Osteoblast (primary cell): ENCODE data around the gene DNLZ. TPM values are rescaled to one million over a fixed set of nuclear protein-coding genes. Genes with fewer than 3 reads are reported as not detected.

Source experiments
- DNase-seq: peaks from one replicate; pipeline ENCODE4 v3.0.0; 2011; ENCODE audit warnings: low spot score, mixed read lengths; ENCODE audit not compliant: insufficient read length; ENCODE audit errors: missing footprints
- H2AFZ ChIP-seq: 2 replicates; pipeline ENCODE4 v1.6.0; 2011; ENCODE audit warnings: mild to moderate bottlenecking, low read length
- H3K27ac ChIP-seq: 2 replicates; pipeline ENCODE4 v1.5.1; 2011; ENCODE audit warnings: mild to moderate bottlenecking, low read depth, low read length, moderate library complexity
- H3K27me3 ChIP-seq: 2 replicates; pipeline ENCODE4 v1.6.0; 2012; ENCODE audit warnings: mild to moderate bottlenecking, control low read depth, inconsistent platforms, low read length, moderate library complexity; ENCODE audit not compliant: insufficient read depth
- H3K36me3 ChIP-seq: 2 replicates; pipeline ENCODE4 v1.5.1; 2011; ENCODE audit warnings: mild to moderate bottlenecking, low read length, control low read depth, moderate library complexity; ENCODE audit not compliant: insufficient read depth
- H3K4me1 ChIP-seq: 2 replicates; pipeline ENCODE4 v1.5.1; 2011; ENCODE audit warnings: mild to moderate bottlenecking, low read length, control low read depth, moderate library complexity; ENCODE audit not compliant: insufficient read depth
- H3K4me2 ChIP-seq: 2 replicates; pipeline ENCODE4 v1.6.0; 2011; ENCODE audit warnings: mild to moderate bottlenecking, low read length; ENCODE audit not compliant: insufficient read depth
- H3K4me3 ChIP-seq: fragments of 200-600 bp; sonication (generic); 3 replicates; pipeline ENCODE4 v1.5.1; 2012; ENCODE audit warnings: mild to moderate bottlenecking, low read length, inconsistent platforms; ENCODE audit not compliant: insufficient read depth
- H3K79me2 ChIP-seq: 2 replicates; pipeline ENCODE4 v1.6.0; 2012; ENCODE audit warnings: mild to moderate bottlenecking, low read length, control low read depth, inconsistent platforms; ENCODE audit not compliant: insufficient read depth
- H3K9me3 ChIP-seq: 2 replicates; pipeline ENCODE4 v1.5.1; 2011; ENCODE audit warnings: low read depth, low read length, control low read depth
- H4K20me1 ChIP-seq: 2 replicates; pipeline ENCODE4 v1.6.0; 2012; ENCODE audit warnings: mild to moderate bottlenecking, low read length, control low read depth; ENCODE audit not compliant: insufficient read depth
- total RNA-seq: library from RNA; depleted of rRNA; stranded (reverse); fragments of >200 nt; gene quantifications from 2 replicates; pipeline ENCODE4 v1.2.3, GENCODE V29; 2012
- TF ChIP-seq, protein P1 (sequence below): IDR thresholded peaks from 2 replicates; pipeline ENCODE4 v1.5.1; 2011; ENCODE audit warnings: mild to moderate bottlenecking, low read depth, low read length, moderate library complexity; ENCODE audit errors: extremely low read depth

Gene DNLZ
- total RNA-seq, 1 donor, result 4.3 TPM

DNA sequence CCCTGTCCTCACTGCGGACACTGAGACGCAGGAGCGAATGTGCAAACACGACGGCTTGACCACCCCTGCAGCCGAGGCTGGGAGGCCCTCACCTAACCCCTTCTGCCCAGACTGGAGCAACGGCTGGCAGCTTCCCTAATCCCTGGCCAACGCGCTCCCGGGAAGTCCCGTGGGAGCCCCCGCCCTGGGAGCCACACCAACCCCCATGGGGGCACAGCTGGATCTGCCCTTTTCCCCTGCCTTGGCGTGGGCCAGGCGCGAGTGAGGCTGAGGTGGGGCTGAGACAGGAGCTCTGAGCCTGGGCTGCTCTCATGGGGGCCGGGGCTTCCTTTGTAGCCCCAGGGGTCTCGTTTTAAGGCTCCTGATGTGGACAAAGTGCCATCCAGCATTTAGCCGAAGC, 4.6 kb upstream of the DNLZ start:
- Histone ChIP-seq H4K20me1 (peaks cover 10% of the 10 kb centered on the region), H3K4me3 (no peak overlapping the region), H3K27ac (no peak overlapping the region), H3K27me3 (no peaks in the 10 kb centered on the region), H3K79me2 (peaks cover 12% of the 10 kb centered on the region), H3K4me1 (peaks cover 17% of the 10 kb centered on the region), H3K36me3 (no peaks in the 10 kb centered on the region), H3K9me3 (no peaks in the 10 kb centered on the region), H2AFZ (no peak overlapping the region), H3K4me2 (no peak overlapping the region)
- no peak for DNase-seq
- TF ChIP-seq, protein P1, sequence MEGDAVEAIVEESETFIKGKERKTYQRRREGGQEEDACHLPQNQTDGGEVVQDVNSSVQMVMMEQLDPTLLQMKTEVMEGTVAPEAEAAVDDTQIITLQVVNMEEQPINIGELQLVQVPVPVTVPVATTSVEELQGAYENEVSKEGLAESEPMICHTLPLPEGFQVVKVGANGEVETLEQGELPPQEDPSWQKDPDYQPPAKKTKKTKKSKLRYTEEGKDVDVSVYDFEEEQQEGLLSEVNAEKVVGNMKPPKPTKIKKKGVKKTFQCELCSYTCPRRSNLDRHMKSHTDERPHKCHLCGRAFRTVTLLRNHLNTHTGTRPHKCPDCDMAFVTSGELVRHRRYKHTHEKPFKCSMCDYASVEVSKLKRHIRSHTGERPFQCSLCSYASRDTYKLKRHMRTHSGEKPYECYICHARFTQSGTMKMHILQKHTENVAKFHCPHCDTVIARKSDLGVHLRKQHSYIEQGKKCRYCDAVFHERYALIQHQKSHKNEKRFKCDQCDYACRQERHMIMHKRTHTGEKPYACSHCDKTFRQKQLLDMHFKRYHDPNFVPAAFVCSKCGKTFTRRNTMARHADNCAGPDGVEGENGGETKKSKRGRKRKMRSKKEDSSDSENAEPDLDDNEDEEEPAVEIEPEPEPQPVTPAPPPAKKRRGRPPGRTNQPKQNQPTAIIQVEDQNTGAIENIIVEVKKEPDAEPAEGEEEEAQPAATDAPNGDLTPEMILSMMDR, result no peak

DNA sequence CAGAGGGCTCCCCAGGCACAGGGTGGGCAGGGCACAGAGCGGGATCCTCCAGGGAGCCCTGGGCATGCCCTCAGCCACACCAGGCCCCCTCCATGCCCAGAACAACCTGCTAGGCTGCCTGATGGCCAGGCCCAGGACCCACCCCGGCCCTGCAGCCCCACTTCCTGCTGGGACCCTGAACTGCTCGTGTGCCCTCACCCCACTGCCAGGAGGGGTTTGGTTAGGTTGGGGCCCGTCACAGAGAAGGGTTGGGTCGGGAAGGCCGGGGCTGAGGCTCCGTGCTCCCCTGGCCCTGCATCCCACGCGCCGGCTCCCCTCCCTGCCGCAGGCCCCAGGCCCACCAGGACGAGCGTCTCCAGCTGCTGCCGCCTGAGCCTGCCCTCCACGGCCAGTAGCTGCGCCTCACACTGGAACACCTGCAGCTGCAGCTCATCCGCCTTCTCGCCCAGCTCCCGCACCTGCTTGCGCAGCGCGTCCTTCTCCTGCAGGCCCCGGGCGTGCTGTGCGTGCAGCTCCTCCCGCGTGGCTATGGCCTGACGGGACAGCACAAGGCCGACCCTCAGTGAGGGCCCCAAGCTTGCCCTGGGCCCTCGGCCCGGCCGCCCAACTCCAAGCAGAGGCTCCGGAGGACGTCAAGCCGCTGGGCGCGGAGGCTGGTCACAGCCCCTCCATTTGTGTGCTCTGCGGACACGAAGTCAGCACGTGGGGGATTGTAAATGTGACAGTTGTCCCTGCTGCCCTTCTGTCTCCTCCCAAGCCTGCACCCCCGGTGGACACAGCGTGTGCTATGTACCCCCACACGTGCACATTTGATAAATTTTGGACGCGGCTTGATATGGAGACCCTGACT, 4.0 kb upstream of the DNLZ start:
- Histone ChIP-seq H3K9me3 (no peaks in the 10 kb centered on the region), H3K27me3 (no peaks in the 10 kb centered on the region), H3K4me3 (no peak overlapping the region), H3K4me1 (peaks cover 15% of the 10 kb centered on the region), H3K27ac (no peak overlapping the region), H3K4me2 (no peak overlapping the region), H2AFZ (no peak overlapping the region), H4K20me1 (peaks cover 10% of the 10 kb centered on the region), H3K79me2 (peaks cover 12% of the 10 kb centered on the region), H3K36me3 (no peaks in the 10 kb centered on the region)
- no peak for DNase-seq
- TF ChIP-seq, protein P1, result no peak

DNA sequence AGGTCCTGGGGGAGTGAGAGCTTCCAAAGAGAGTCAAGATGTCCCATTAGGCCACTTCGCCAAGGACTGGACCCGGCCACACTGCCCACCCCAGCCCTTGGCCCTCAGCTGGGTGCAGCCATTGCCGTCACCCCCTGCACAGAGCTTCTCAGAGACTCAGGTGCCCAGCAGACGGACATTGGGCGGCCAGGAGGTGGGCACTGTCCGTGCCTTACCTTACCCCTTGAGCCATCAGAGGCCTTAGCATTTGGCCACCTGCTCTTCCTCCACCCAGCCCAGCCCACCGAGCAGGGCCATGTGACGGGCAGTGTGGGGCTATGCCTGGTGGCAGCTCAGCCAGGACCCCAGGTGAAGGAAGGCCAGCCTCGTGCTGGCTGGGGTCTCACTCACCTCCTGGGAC, 3.3 kb upstream of the DNLZ start:
- no peaks in the 10 kb centered on the region for H3K9me3 ChIP-seq
- H3K4me2 ChIP-seq, result no peak overlapping the region
- H3K4me1 ChIP-seq, result peaks cover 13% of the 10 kb centered on the region
- TF ChIP-seq, protein P1, result no peak
- peaks cover 12% of the 10 kb centered on the region for H3K79me2 ChIP-seq
- no peaks in the 10 kb centered on the region for H3K27me3 ChIP-seq
- no peak overlapping the region for H3K4me3 ChIP-seq
- no peaks in the 10 kb centered on the region for H3K36me3 ChIP-seq
- H3K27ac ChIP-seq, result no peak overlapping the region
- DNase-seq, result no peak
- H4K20me1 ChIP-seq, result peaks cover 10% of the 10 kb centered on the region
- no peak overlapping the region for H2AFZ ChIP-seq

DNA sequence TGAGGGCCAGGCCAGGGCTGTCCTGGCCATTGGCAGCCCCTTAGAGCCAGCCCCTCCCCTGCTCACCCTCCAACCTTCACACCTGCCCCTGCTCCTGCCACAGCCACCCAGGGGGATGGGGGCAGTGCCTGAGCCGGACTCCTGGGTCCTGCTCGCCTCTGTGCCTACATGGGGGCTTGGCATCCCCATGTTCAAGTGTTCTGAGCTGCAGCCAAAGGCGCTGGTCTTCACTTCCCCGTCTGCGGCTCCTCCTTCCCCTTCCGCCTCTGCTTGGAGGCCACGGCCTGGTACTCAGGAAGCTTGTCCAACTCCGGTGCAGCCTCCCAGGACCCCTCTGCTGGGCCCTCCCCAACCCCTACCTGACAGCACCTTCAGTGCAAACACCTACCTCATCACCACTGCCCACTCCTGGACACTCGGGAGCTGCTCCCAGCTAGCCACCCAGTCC, 2.3 kb upstream of the DNLZ start:
- no peak overlapping the region for H3K27ac ChIP-seq
- H3K36me3 ChIP-seq, result no peaks in the 10 kb centered on the region
- no peak overlapping the region for H2AFZ ChIP-seq
- peaks cover 20% of the 10 kb centered on the region for H3K4me1 ChIP-seq
- no peaks in the 10 kb centered on the region for H3K27me3 ChIP-seq
- H3K4me3 ChIP-seq, result no peak overlapping the region
- H4K20me1 ChIP-seq, result peaks cover 10% of the 10 kb centered on the region
- H3K9me3 ChIP-seq, result no peaks in the 10 kb centered on the region
- TF ChIP-seq, protein P1, result no peak
- DNase-seq, result no peak
- H3K79me2 ChIP-seq, result peaks cover 12% of the 10 kb centered on the region
- H3K4me2 ChIP-seq, result no peak overlapping the region
